Measurements from ENCODE around the gene UBALD2.
A peak's percentile ranks its signal among the peaks of the same experiment; 100 is the strongest.
"Not testable (repeated sequence)": the region's sequence is repeated elsewhere in the genome, so short reads cannot be mapped to it uniquely, and the experiment has no call there.

UBALD2 gene

GRCh38 chr17:76264755-76265623 lies at the start of gene UBALD2:
UBALD2 (plus strand) TSS chr17:76265348; CDS start chr17:76265506, 158 bp downstream.
- DNase-seq, result peak; percentile 98

- no peak for DNase-seq
Observed at GRCh38 chr17:76217081-76217480, 48.1 kb upstream of the UBALD2 start.

GRCh38 chr17:76219670-76220383 lies 45.3 kb upstream of the UBALD2 start:
- DNase-seq, result no peak

GRCh38 chr17:76223802-76224201 lies 41.3 kb upstream of the UBALD2 start:
- no peak for DNase-seq

GRCh38 chr17:76225373-76226086 lies 39.6 kb upstream of the UBALD2 start:
- DNase-seq, result not testable (repeated sequence)

- DNase-seq, result not testable (repeated sequence)
Observed at GRCh38 chr17:76226749-76227148, 38.4 kb upstream of the UBALD2 start.

- DNase-seq, result no peak
Observed at GRCh38 chr17:76232342-76232741, 32.8 kb upstream of the UBALD2 start.

- DNase-seq, result no peak
Observed at GRCh38 chr17:76233588-76234353, 31.4 kb upstream of the UBALD2 start.

- no peak for DNase-seq
Observed at GRCh38 chr17:76234354-76234679, 30.8 kb upstream of the UBALD2 start.

GRCh38 chr17:76235883-76236282 lies 29.3 kb upstream of the UBALD2 start:
- no peak for DNase-seq

GRCh38 chr17:76236603-76237002 lies 28.5 kb upstream of the UBALD2 start:
- no peak for DNase-seq

GRCh38 chr17:76237859-76238313 lies 27.3 kb upstream of the UBALD2 start:
- DNase-seq, result no peak

- DNase-seq, result no peak
Observed at GRCh38 chr17:76238847-76239537, 26.2 kb upstream of the UBALD2 start.

- no peak for DNase-seq
Observed at GRCh38 chr17:76239538-76240274, 25.4 kb upstream of the UBALD2 start.

GRCh38 chr17:76240461-76241203 lies 24.5 kb upstream of the UBALD2 start, which contains the start of gene RNF157:
RNF157 (minus strand) TSS chr17:76240493; CDS start chr17:76240240, 253 bp downstream.
- DNase-seq, result peak; percentile 70

- DNase-seq, result no peak
Observed at GRCh38 chr17:76241204-76241538, 24.0 kb upstream of the UBALD2 start.

GRCh38 chr17:76241691-76242255 lies 23.4 kb upstream of the UBALD2 start:
- DNase-seq, result no peak

- no peak for DNase-seq
Observed at GRCh38 chr17:76243826-76244679, 21.1 kb upstream of the UBALD2 start.

- DNase-seq, result not testable (repeated sequence)
Observed at GRCh38 chr17:76244721-76245120, 20.4 kb upstream of the UBALD2 start.

Data from CD4-positive, alpha-beta T cell treated with Interferon gamma for 1 hour (primary cell).